Neural cell (in vitro differentiated cells): ENCODE data around the gene ISCA2. TPM values are rescaled to one million over a fixed set of nuclear protein-coding genes. Genes with fewer than 3 reads are reported as not detected.

ENCODE experiments used
- H2AFZ ChIP-seq: fragments of 200-600, 300-800 bp; sonication (generic), shearing (Covaris generic); 2 replicates; pipeline ENCODE4 v1.6.0; 2014; ENCODE audit warnings: low read depth, mild to moderate bottlenecking, antibody characterized with exemption, low read length, moderate library complexity
- H3F3A ChIP-seq: fragments of 200-600 bp; shearing (Covaris generic); 2 replicates; pipeline ENCODE4 v1.6.1; 2016; ENCODE audit warnings: mild to moderate bottlenecking, moderate library complexity, mixed read lengths, antibody characterized with exemption, low read length; ENCODE audit not compliant: insufficient read depth, poor library complexity, severe bottlenecking
- H3K27ac ChIP-seq: fragments of 200-600, 300-800 bp; sonication (generic), shearing (Covaris generic); 2 replicates; pipeline ENCODE4 v1.5.1; 2014; ENCODE audit warnings: mild to moderate bottlenecking, low read length, moderate library complexity
- H3K27me3 ChIP-seq: fragments of 300-800, 200-600 bp; sonication (generic), shearing (Covaris generic); 2 replicates; pipeline ENCODE4 v1.6.0; 2014; ENCODE audit warnings: mild to moderate bottlenecking, low read depth, low read length, moderate library complexity; ENCODE audit not compliant: insufficient read depth
- H3K36me3 ChIP-seq: fragments of 300-800, 200-600 bp; sonication (generic), shearing (Covaris generic); 2 replicates; pipeline ENCODE4 v1.5.1; 2014; ENCODE audit warnings: mild to moderate bottlenecking, antibody characterized with exemption, low read length, moderate library complexity; ENCODE audit not compliant: insufficient read depth
- H3K4me2 ChIP-seq: fragments of 300-800, 200-600 bp; sonication (generic), shearing (Covaris generic); 2 replicates; pipeline ENCODE4 v1.6.0; 2014; ENCODE audit warnings: mild to moderate bottlenecking, low read length
- H3K4me3 ChIP-seq: fragments of 300-800, 200-600 bp; sonication (generic), shearing (Covaris generic); 2 replicates; pipeline ENCODE4 v1.5.1; 2014; ENCODE audit warnings: mild to moderate bottlenecking, low read length, moderate library complexity
- H3K79me2 ChIP-seq: fragments of 200-600 bp; shearing (Covaris generic); replicated peaks from 2 replicates; pipeline ENCODE4 v1.6.0; 2014; ENCODE audit warnings: mild to moderate bottlenecking, low read length, moderate library complexity; ENCODE audit not compliant: insufficient read depth
- H3K9ac ChIP-seq: fragments of 300-800, 200-600 bp; sonication (generic), shearing (Covaris generic); 2 replicates; pipeline ENCODE4 v1.6.1; 2016; ENCODE audit warnings: mild to moderate bottlenecking, low read length, mixed read lengths
- H3K9me2 ChIP-seq: fragments of 200-600 bp; shearing (Covaris generic); 2 replicates; pipeline ENCODE4 v1.6.1; 2016; ENCODE audit warnings: mild to moderate bottlenecking, low read length, mixed read lengths; ENCODE audit not compliant: insufficient read depth
- H3K9me3 ChIP-seq: fragments of 200-600, 300-800 bp; sonication (generic), shearing (Covaris generic); 2 replicates; pipeline ENCODE4 v1.6.1; 2016; ENCODE audit warnings: mild to moderate bottlenecking, mixed run types, low read length, moderate library complexity, mixed read lengths
- H4K20me1 ChIP-seq: fragments of 200-600 bp; shearing (Covaris generic); 2 replicates; pipeline ENCODE4 v1.6.1; 2016; ENCODE audit warnings: mild to moderate bottlenecking, mixed run types; ENCODE audit not compliant: insufficient read depth
- EP300 ChIP-seq: fragments of 450-650 bp; conservative IDR thresholded peaks from 2 replicates; pipeline ENCODE4 v1.6.1; 2014; ENCODE audit warnings: antibody characterized with exemption, mild to moderate bottlenecking, moderate library complexity; ENCODE audit not compliant: poor library complexity, severe bottlenecking
- EZH2 ChIP-seq: fragments of 200-600, 300-800 bp; shearing (Covaris generic), sonication (generic); IDR thresholded peaks from 2 replicates; pipeline ENCODE4 v1.6.1; 2014; ENCODE audit warnings: antibody characterized with exemption, low read length, borderline replicate concordance, mild to moderate bottlenecking; ENCODE audit not compliant: insufficient read depth, poor library complexity, severe bottlenecking
- MXI1 ChIP-seq: fragments of 450-650 bp; conservative IDR thresholded peaks from 2 replicates; pipeline ENCODE4 v1.6.1; 2014; ENCODE audit warnings: antibody characterized with exemption, mild to moderate bottlenecking; ENCODE audit not compliant: poor library complexity, severe bottlenecking
- POLR2AphosphoS5 ChIP-seq: IDR thresholded peaks from 2 replicates; pipeline ENCODE4 v1.6.1; 2012
- RAD21 ChIP-seq: fragments of 450-650 bp; conservative IDR thresholded peaks from 2 replicates; pipeline ENCODE4 v1.6.1; 2014; ENCODE audit warnings: antibody characterized with exemption, mild to moderate bottlenecking, moderate library complexity
- SMC3 ChIP-seq: fragments of 450-650 bp; conservative IDR thresholded peaks from 2 replicates; pipeline ENCODE4 v1.6.1; 2014; ENCODE audit warnings: antibody characterized with exemption, mild to moderate bottlenecking, moderate library complexity; ENCODE audit not compliant: poor library complexity
- TAF1 ChIP-seq: IDR thresholded peaks from 2 replicates; pipeline ENCODE4 v1.6.1; 2012; ENCODE audit warnings: low read depth
- polyA plus RNA-seq: library from polyadenylated mRNA; depleted of rRNA; stranded (reverse); fragments of >200 nt; gene quantifications from 2 replicates; pipeline ENCODE4 v1.2.3, GENCODE V29; 2014
- TF ChIP-seq, protein P1 (sequence below): fragments of 450-650 bp; IDR thresholded peaks from 2 replicates; pipeline ENCODE4 v1.5.1; 2014; ENCODE audit warnings: antibody characterized with exemption, mild to moderate bottlenecking, moderate library complexity; ENCODE audit not compliant: poor library complexity, severe bottlenecking
- TF ChIP-seq, protein P2 (sequence below): IDR thresholded peaks from 2 replicates; pipeline ENCODE4 v1.6.1; 2012; ENCODE audit warnings: borderline replicate concordance

The ISCA2 gene
- polyA plus RNA-seq, 1 donor from 2014 or later: 45.1 TPM

DNA sequence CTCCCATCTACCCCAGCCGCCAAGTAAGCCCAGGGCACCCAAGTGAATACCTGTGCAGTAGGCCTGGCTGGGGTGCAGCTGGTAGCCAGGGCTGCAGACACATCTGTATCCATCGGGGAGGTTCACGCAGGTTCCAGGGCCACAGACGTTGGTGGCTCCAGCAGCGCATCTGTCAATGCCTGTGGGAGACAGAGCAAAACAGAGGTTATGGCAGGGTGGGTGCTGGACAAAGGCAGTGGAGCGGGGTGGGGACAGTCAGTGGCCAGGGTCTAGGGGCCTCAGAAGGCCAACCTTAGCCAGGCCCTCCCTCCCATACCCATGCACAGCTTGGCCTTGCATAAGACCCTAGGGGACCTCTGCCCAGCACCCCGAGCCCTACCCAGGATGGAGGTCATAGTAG, 29.2 kb downstream of the ISCA2 start:
- Histone ChIP-seq H3K36me3 (no peaks in the 10 kb centered on the region), H2AFZ (no peak overlapping the region), H3K27me3 (no peaks in the 10 kb centered on the region), H3K9me3 (no peaks in the 10 kb centered on the region), H3K4me2 (no peak overlapping the region), H3K9me2 (no peaks in the 10 kb centered on the region), H3K27ac (no peak overlapping the region), H3K79me2 (no peaks in the 10 kb centered on the region), H3K4me3 (no peak overlapping the region), H3K9ac (no peak overlapping the region), H3F3A (no peaks in the 10 kb centered on the region), H4K20me1 (no peaks in the 10 kb centered on the region)
- TF ChIP-seq SMC3: no peak
- TF ChIP-seq TAF1: no peak
- no peak for TF ChIP-seq EZH2
- TF ChIP-seq, protein P1, sequence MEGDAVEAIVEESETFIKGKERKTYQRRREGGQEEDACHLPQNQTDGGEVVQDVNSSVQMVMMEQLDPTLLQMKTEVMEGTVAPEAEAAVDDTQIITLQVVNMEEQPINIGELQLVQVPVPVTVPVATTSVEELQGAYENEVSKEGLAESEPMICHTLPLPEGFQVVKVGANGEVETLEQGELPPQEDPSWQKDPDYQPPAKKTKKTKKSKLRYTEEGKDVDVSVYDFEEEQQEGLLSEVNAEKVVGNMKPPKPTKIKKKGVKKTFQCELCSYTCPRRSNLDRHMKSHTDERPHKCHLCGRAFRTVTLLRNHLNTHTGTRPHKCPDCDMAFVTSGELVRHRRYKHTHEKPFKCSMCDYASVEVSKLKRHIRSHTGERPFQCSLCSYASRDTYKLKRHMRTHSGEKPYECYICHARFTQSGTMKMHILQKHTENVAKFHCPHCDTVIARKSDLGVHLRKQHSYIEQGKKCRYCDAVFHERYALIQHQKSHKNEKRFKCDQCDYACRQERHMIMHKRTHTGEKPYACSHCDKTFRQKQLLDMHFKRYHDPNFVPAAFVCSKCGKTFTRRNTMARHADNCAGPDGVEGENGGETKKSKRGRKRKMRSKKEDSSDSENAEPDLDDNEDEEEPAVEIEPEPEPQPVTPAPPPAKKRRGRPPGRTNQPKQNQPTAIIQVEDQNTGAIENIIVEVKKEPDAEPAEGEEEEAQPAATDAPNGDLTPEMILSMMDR: no peak
- TF ChIP-seq MXI1: no peak
- no peak for TF ChIP-seq RAD21
- no peak for TF ChIP-seq EP300
- no peak for TF ChIP-seq POLR2AphosphoS5
- TF ChIP-seq, protein P2, sequence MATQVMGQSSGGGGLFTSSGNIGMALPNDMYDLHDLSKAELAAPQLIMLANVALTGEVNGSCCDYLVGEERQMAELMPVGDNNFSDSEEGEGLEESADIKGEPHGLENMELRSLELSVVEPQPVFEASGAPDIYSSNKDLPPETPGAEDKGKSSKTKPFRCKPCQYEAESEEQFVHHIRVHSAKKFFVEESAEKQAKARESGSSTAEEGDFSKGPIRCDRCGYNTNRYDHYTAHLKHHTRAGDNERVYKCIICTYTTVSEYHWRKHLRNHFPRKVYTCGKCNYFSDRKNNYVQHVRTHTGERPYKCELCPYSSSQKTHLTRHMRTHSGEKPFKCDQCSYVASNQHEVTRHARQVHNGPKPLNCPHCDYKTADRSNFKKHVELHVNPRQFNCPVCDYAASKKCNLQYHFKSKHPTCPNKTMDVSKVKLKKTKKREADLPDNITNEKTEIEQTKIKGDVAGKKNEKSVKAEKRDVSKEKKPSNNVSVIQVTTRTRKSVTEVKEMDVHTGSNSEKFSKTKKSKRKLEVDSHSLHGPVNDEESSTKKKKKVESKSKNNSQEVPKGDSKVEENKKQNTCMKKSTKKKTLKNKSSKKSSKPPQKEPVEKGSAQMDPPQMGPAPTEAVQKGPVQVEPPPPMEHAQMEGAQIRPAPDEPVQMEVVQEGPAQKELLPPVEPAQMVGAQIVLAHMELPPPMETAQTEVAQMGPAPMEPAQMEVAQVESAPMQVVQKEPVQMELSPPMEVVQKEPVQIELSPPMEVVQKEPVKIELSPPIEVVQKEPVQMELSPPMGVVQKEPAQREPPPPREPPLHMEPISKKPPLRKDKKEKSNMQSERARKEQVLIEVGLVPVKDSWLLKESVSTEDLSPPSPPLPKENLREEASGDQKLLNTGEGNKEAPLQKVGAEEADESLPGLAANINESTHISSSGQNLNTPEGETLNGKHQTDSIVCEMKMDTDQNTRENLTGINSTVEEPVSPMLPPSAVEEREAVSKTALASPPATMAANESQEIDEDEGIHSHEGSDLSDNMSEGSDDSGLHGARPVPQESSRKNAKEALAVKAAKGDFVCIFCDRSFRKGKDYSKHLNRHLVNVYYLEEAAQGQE: no peak

DNA sequence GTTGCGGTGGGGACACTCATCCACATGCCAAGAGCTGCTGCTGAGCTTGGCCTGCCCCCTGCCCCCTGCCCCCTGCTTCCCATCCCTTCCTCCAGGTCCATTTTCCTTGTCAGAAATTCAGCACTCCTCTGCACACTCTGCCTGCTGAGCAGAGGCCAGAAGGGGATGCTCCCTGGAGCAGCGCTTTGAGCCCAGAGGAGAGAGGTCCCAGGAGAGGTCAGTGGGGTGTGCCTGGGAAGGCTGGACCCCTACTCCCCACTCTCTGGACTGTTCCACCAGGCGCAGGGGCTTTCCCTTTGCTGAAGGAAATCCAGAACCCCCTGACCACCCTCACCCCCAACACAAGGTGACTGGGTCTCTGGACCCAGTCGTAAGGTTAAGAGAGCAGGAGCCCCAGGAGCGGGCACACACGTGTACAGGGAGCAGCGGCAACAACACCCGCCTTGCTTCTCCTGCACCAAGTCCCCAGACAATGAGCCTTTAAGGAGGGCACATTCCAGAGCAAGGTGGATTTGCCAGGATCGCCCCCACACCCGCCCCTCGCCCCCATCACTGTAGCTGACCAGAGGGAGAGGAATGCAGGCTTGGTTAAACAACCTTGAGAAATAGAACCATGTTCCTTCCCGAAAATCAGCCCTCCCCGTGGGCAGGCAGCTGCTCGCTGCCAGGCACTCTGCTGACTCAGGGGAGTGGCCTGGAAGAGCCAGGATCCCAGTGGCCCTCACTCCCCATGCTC, 30.7 kb downstream of the ISCA2 start:
- Histone ChIP-seq H3K9me3 (no peaks in the 10 kb centered on the region), H3K4me3 (no peak overlapping the region), H3K9me2 (no peaks in the 10 kb centered on the region), H4K20me1 (no peaks in the 10 kb centered on the region), H3K27me3 (no peaks in the 10 kb centered on the region), H3K4me2 (no peak overlapping the region), H3K79me2 (no peaks in the 10 kb centered on the region), H3K36me3 (no peaks in the 10 kb centered on the region), H2AFZ (no peak overlapping the region), H3K9ac (no peak overlapping the region), H3F3A (no peaks in the 10 kb centered on the region), H3K27ac (no peak overlapping the region)
- no peak for TF ChIP-seq MXI1
- TF ChIP-seq EP300: no peak
- TF ChIP-seq, protein P1: no peak
- TF ChIP-seq TAF1: no peak
- no peak for TF ChIP-seq RAD21
- TF ChIP-seq SMC3: no peak
- TF ChIP-seq POLR2AphosphoS5: no peak
- TF ChIP-seq EZH2: no peak
- TF ChIP-seq, protein P2: no peak
